Measurements from ENCODE around the gene SLC12A4.
"Not testable (repeated sequence)": the region's sequence is repeated elsewhere in the genome, so short reads cannot be mapped to it uniquely, and the experiment has no call there.

The SLC12A4 gene

DNA sequence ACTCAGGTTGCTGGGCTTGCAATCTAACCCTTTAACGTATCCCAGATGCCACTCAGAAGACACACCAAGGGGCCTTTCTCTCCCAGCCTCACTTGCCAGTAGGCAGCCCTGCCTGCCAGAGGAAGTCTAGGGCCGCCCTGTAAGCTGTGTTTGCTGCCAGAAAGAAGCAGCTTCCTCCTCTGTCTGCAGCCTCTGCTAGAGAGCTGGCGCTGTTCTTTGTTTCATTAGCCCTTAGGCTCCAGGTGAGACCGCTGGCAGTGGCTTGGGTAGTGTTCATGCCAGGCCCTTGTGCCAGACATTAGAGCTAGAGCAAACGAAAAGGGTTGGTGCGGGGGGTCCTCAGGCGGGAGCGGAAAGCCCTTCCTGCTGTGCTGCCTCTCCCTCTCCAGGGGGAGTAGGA is 45.7 kb downstream of the SLC12A4 start:
- Histone ChIP-seq H3K27me3 (ENCODE audit: control insufficient read depth in 1 of 2, insufficient read depth in 2 of 2, low read length in 2 of 2) (no peaks in the 10 kb centered on the region), H3K4me3 (ENCODE audit: low read length in 2 of 2) (no peak overlapping the region), H3K36me3 (ENCODE audit: control insufficient read depth in 2 of 2, insufficient read depth in 2 of 2, low read length in 2 of 2) (peaks cover 11 to 18% of the 10 kb centered on the region in 2 donors), H3K9me3 (ENCODE audit: control insufficient read depth in 2 of 2, low read length in 2 of 2) (no peaks in the 10 kb centered on the region), H3K27ac (ENCODE audit: low read length) (no peak overlapping the region), H3K9ac (ENCODE audit: low read length in 2 of 2) (peak overlapping the region; percentile 10 to 42), H3K4me1 (ENCODE audit: control insufficient read depth, insufficient read depth, low read length) (peaks cover 47% of the 10 kb centered on the region)

DNA sequence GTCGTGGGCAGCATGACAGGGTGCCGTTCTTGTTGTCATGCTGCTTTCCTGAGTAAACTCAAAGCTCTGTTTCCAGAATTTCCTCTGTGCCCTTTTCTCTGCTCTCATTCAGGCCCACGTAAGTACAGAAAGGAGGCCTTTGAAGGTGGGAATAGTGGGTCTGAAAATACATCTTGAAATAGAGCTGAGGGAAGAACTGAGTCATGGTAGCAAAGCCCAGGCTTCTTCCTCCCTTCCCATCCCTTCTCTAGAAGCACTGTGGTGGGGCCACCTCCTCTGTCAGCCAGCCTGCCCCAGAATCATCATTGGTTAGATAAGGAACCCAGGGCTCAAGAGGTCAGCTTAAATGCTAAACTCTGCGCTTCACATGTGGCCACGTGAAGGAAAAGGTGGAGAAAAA is 46.2 kb downstream of the SLC12A4 start:
- Histone ChIP-seq H3K36me3 (ENCODE audit: control insufficient read depth in 2 of 2, insufficient read depth in 2 of 2, low read length in 2 of 2) (peaks cover 7 to 14% of the 10 kb centered on the region in 2 donors), H3K27ac (ENCODE audit: low read length) (no peak overlapping the region), H3K4me1 (ENCODE audit: control insufficient read depth, insufficient read depth, low read length) (peaks cover 52% of the 10 kb centered on the region), H3K4me3 (ENCODE audit: low read length in 2 of 2) (no peak overlapping the region), H3K27me3 (ENCODE audit: control insufficient read depth in 1 of 2, insufficient read depth in 2 of 2, low read length in 2 of 2) (no peaks in the 10 kb centered on the region), H3K9ac (ENCODE audit: low read length in 2 of 2) (peak overlapping the region; percentile 10 to 21), H3K9me3 (ENCODE audit: control insufficient read depth in 2 of 2, low read length in 2 of 2) (no peaks in the 10 kb centered on the region)

DNA sequence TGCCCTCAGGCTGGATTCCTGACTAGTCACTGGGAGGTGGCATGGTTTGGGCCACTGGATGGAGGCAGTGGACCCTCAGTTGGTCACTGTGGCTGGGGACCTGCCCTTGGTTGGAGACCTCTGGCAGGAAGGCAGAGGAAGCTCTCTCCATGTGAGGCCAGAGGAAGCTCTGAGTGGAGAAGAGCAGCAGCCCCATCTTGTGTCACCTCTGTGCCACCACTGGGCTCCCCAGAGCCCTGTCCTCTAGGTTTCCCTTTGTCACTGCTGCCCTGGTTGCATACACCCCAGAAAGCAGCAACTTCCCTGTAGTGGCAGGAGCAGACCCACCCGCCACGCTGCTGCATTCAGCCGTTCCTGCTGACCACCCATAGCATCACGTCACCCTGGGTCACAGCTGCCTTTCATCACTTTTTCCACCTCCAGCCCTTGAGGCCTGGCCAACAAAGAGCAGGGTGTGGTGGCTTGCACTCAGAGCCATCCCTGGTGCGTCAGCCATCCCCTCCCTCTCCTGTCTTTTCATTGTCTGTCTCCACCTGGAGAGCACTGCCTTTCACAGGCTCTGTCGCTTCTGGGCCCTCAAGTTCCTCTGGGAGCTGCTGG is 48.7 kb downstream of the SLC12A4 start:
- Histone ChIP-seq H3K27ac (ENCODE audit: low read length) (peak overlapping the region; percentile 24), H3K9ac (ENCODE audit: low read length in 2 of 2) (peak overlapping the region in 1 of 2 donors; percentile 47), H3K27me3 (ENCODE audit: control insufficient read depth in 1 of 2, insufficient read depth in 2 of 2, low read length in 2 of 2) (no peaks in the 10 kb centered on the region), H3K4me1 (ENCODE audit: control insufficient read depth, insufficient read depth, low read length) (peaks cover 56% of the 10 kb centered on the region), H3K4me3 (ENCODE audit: low read length in 2 of 2) (no peak overlapping the region), H3K9me3 (ENCODE audit: control insufficient read depth in 2 of 2, low read length in 2 of 2) (no peaks in the 10 kb centered on the region), H3K36me3 (ENCODE audit: control insufficient read depth in 2 of 2, insufficient read depth in 2 of 2, low read length in 2 of 2) (peaks cover 7 to 18% of the 10 kb centered on the region in 2 donors)

DNA sequence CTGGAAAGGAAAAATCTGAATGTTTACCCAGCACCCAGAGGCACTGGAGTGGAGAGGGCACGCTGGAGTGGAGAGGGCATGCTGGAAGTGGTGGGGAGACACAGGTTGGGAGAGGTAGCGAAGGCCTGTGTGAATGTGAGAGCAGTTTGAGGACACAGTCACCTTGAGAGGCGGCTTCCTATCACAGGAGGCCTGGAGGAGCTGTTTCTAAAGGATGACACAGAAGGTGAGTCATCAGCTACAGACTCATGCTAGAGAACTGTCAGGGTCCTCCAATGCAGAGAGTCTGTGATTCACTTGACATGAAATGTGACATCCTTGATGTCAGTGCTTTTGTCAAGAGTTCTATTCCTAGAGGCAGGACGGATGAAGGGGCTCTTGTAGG is 50.6 kb downstream of the SLC12A4 start:
- Histone ChIP-seq H3K4me1 (ENCODE audit: control insufficient read depth, insufficient read depth, low read length) (peaks cover 41% of the 10 kb centered on the region), H3K36me3 (ENCODE audit: control insufficient read depth in 2 of 2, insufficient read depth in 2 of 2, low read length in 2 of 2) (peaks cover 4 to 13% of the 10 kb centered on the region in 2 donors), H3K27me3 (ENCODE audit: control insufficient read depth in 1 of 2, insufficient read depth in 2 of 2, low read length in 2 of 2) (no peaks in the 10 kb centered on the region), H3K27ac (ENCODE audit: low read length) (peak overlapping the region; percentile 71), H3K9ac (ENCODE audit: low read length in 2 of 2) (peak overlapping the region; percentile 17 to 64), H3K4me3 (ENCODE audit: low read length in 2 of 2) (peak overlapping the region in 1 of 2 donors; percentile 22), H3K9me3 (ENCODE audit: control insufficient read depth in 2 of 2, low read length in 2 of 2) (no peaks in the 10 kb centered on the region)

- H3K4me1 ChIP-seq (ENCODE audit: control insufficient read depth, insufficient read depth, low read length): peaks cover 37% of the 10 kb centered on the region
- H3K27ac ChIP-seq (ENCODE audit: low read length): peak overlapping the region; percentile 71
- H3K4me3 ChIP-seq (ENCODE audit: low read length in 2 of 2): peak overlapping the region in 1 of 2 donors; percentile 22
- H3K9me3 ChIP-seq (ENCODE audit: control insufficient read depth in 2 of 2, low read length in 2 of 2): no peaks in the 10 kb centered on the region
- H3K9ac ChIP-seq (ENCODE audit: low read length in 2 of 2): peak overlapping the region; percentile 17 to 64
- peaks cover 4 to 13% of the 10 kb centered on the region in 2 donors for H3K36me3 ChIP-seq (ENCODE audit: control insufficient read depth in 2 of 2, insufficient read depth in 2 of 2, low read length in 2 of 2)
- no peaks in the 10 kb centered on the region for H3K27me3 ChIP-seq (ENCODE audit: control insufficient read depth in 1 of 2, insufficient read depth in 2 of 2, low read length in 2 of 2)
Measured at GRCh38 chr16:67917140-67917851, 51.1 kb downstream of the SLC12A4 start.

DNA sequence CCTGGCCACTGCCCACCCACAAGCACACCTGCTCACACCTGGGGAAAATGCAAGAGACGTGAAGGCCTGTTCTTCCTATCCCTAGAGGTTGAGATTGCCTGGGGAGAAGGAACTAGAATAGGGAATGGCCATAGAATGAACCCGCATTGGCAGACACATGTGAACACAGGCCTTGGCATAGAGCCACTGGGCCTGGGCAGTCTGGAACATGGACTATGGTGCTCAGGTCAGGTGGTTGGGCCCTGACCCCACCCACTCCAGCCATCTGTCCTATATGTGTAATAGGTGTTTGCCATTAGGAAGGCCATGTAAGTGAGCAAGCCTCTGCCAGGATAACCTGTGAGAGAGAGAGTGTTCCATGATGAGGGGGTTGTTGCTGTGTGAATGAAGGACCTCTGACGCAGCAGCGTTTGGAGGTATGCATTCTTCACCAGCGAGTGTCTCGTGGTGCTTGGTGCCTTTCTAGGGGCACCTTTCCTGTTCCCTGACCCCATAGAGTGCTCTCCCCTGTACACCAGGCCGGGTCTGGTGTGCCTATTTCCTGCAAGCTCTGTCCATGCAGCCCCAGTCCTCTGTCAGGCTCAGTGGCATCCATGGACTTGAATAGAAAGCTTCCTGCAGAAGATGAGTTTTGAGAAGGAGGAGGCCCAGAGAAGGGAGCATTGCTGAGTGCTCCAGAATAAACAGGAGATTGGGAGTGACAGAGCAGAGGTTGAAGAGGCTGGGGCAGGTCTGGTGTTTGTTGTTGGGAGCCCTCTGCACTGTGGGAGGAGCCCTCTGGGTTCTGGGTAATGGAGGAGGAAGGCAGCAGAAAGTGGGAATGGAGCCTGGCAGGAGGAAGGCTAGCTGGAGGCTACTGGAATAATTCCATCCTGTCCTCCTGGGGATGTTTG is 52.4 kb downstream of the SLC12A4 start:
- H3K4me3 ChIP-seq (ENCODE audit: low read length in 2 of 2): no peak overlapping the region

GRCh38 chr16:67915496-67915769 is 53.0 kb downstream of the SLC12A4 start:
- H3K9ac ChIP-seq (ENCODE audit: low read length in 2 of 2); H3K9me3 ChIP-seq (ENCODE audit: control insufficient read depth in 2 of 2, low read length in 2 of 2); H3K27me3 ChIP-seq (ENCODE audit: control insufficient read depth in 1 of 2, insufficient read depth in 2 of 2, low read length in 2 of 2); H3K4me3 ChIP-seq (ENCODE audit: low read length in 2 of 2): not testable (repeated sequence)
- H3K36me3 ChIP-seq (ENCODE audit: control insufficient read depth in 2 of 2, insufficient read depth in 2 of 2, low read length in 2 of 2): peaks cover 13 to 20% of the 10 kb centered on the region in 2 donors
- H3K4me1 ChIP-seq (ENCODE audit: control insufficient read depth, insufficient read depth, low read length): peaks cover 35% of the 10 kb centered on the region
- H3K27ac ChIP-seq (ENCODE audit: low read length): peak overlapping the region; percentile 71

More for the DNA sequence above, 52.4 kb downstream of the SLC12A4 start:
- Histone ChIP-seq H3K36me3 (ENCODE audit: control insufficient read depth in 2 of 2, insufficient read depth in 2 of 2, low read length in 2 of 2) (peaks cover 13 to 15% of the 10 kb centered on the region in 2 donors), H3K9ac (ENCODE audit: low read length in 2 of 2) (no peak overlapping the region), H3K27ac (ENCODE audit: low read length) (peak overlapping the region; percentile 71), H3K27me3 (ENCODE audit: control insufficient read depth in 1 of 2, insufficient read depth in 2 of 2, low read length in 2 of 2) (no peaks in the 10 kb centered on the region), H3K4me1 (ENCODE audit: control insufficient read depth, insufficient read depth, low read length) (peaks cover 35% of the 10 kb centered on the region), H3K9me3 (ENCODE audit: control insufficient read depth in 2 of 2, low read length in 2 of 2) (no peaks in the 10 kb centered on the region)

DNA sequence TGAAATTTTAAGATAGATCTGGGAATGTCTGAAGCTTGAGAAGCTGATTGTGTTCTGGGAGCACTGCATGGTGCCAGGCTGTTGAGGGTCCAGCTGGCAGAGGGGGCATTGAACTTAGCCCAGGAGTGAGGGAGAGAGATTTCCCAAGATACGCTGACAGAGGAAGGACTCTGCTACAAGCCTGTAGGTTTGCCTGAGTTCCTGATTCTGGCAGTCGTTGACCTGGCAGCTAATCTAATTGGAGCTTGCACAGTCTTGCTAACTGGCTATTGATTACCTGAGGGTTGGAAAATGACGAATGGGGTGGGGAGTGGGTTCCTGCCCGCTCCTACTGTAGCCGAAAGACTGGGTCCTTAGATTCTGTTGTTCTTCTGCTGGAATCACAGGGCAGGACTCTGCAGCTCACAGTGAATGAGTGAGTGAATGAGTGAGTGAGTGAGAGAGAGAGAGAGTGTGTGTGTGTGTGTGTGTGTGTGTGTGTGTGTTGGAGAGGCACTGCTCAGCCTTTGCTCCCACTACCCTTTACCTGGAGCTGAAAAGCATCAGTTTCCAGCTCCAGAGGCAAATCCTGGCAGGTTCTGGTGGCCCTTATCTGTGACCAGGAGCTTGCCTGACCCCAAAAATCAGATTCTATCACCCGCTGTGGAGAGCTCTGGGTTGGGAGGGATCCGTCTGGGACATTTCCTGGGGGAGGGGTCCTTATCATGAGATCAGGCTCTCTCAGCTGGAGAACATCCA is 53.5 kb downstream of the SLC12A4 start:
- Histone ChIP-seq H3K27me3 (ENCODE audit: control insufficient read depth in 1 of 2, insufficient read depth in 2 of 2, low read length in 2 of 2) (no peaks in the 10 kb centered on the region), H3K36me3 (ENCODE audit: control insufficient read depth in 2 of 2, insufficient read depth in 2 of 2, low read length in 2 of 2) (peaks cover 16 to 23% of the 10 kb centered on the region in 2 donors), H3K27ac (ENCODE audit: low read length) (no peak overlapping the region), H3K9me3 (ENCODE audit: control insufficient read depth in 2 of 2, low read length in 2 of 2) (no peaks in the 10 kb centered on the region), H3K9ac (ENCODE audit: low read length in 2 of 2) (no peak overlapping the region), H3K4me1 (ENCODE audit: control insufficient read depth, insufficient read depth, low read length) (peaks cover 34% of the 10 kb centered on the region), H3K4me3 (ENCODE audit: low read length in 2 of 2) (no peak overlapping the region)

DNA sequence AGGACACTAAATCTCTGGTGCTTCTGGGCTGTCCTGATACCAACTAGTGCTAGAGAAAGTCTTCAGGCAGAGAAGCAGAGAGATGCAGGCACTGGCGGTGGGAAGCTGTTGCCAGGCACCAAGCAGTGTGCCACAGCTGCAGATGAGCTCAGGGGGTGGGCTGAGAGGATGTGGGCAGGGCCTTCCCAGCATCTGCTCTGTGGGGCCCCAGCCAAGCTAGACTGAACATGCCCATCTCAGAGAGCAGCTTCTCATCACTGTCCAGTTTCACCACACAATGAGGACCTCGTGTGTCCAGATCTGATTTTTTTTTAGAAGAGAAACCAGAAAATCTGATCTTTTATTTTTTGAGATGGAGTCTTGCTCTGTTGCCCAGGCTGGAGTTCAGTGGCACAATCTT is 58.3 kb downstream of the SLC12A4 start:
- H3K27me3 ChIP-seq (ENCODE audit: control insufficient read depth in 1 of 2, insufficient read depth in 2 of 2, low read length in 2 of 2): no peaks in the 10 kb centered on the region
- no peaks in the 10 kb centered on the region for H3K9me3 ChIP-seq (ENCODE audit: control insufficient read depth in 2 of 2, low read length in 2 of 2)
- H3K27ac ChIP-seq (ENCODE audit: low read length): no peak overlapping the region
- no peaks in the 10 kb centered on the region for H3K4me1 ChIP-seq (ENCODE audit: control insufficient read depth, insufficient read depth, low read length)
- H3K36me3 ChIP-seq (ENCODE audit: control insufficient read depth in 2 of 2, insufficient read depth in 2 of 2, low read length in 2 of 2): peaks cover 23 to 25% of the 10 kb centered on the region in 2 donors
- no peak overlapping the region for H3K4me3 ChIP-seq (ENCODE audit: low read length in 2 of 2)
- no peak overlapping the region for H3K9ac ChIP-seq (ENCODE audit: low read length in 2 of 2)

DNA sequence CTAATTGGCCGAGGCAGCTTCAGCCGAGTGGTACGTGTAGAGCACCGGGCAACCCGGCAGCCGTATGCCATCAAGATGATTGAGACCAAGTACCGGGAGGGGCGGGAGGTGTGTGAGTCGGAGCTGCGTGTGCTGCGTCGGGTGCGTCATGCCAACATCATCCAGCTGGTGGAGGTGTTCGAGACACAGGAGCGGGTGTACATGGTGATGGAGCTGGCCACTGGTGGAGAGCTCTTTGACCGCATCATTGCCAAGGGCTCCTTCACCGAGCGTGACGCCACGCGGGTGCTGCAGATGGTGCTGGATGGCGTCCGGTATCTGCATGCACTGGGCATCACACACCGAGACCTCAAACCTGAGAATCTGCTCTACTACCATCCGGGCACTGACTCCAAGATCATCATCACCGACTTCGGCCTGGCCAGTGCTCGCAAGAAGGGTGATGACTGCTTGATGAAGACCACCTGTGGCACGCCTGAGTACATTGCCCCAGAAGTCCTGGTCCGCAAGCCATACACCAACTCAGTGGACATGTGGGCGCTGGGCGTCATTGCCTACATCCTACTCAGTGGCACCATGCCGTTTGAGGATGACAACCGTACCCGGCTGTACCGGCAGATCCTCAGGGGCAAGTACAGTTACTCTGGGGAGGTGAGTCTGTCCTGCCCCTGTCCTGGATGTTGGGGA is 59.2 kb downstream of the SLC12A4 start:
- no peak overlapping the region for H3K27ac ChIP-seq (ENCODE audit: low read length)
- peaks cover 23 to 25% of the 10 kb centered on the region in 2 donors for H3K36me3 ChIP-seq (ENCODE audit: control insufficient read depth in 2 of 2, insufficient read depth in 2 of 2, low read length in 2 of 2)
- no peak overlapping the region for H3K9ac ChIP-seq (ENCODE audit: low read length in 2 of 2)
- H3K27me3 ChIP-seq (ENCODE audit: control insufficient read depth in 1 of 2, insufficient read depth in 2 of 2, low read length in 2 of 2): no peaks in the 10 kb centered on the region
- H3K9me3 ChIP-seq (ENCODE audit: control insufficient read depth in 2 of 2, low read length in 2 of 2): no peaks in the 10 kb centered on the region
- H3K4me1 ChIP-seq (ENCODE audit: control insufficient read depth, insufficient read depth, low read length): no peaks in the 10 kb centered on the region
- H3K4me3 ChIP-seq (ENCODE audit: low read length in 2 of 2): no peak overlapping the region
